Kasumi-1 (cell line): Measurements from ENCODE around the gene LRRC43.
"Not testable (repeated sequence)": the region's sequence is repeated elsewhere in the genome, so short reads cannot be mapped to it uniquely, and the experiment has no call there.

Experiments used
- DNase-seq, 2 experiments: peaks; one replicate each; lab custom pipeline; 2025; lab: John Stamatoyannopoulos, UW

LRRC43 gene

DNA sequence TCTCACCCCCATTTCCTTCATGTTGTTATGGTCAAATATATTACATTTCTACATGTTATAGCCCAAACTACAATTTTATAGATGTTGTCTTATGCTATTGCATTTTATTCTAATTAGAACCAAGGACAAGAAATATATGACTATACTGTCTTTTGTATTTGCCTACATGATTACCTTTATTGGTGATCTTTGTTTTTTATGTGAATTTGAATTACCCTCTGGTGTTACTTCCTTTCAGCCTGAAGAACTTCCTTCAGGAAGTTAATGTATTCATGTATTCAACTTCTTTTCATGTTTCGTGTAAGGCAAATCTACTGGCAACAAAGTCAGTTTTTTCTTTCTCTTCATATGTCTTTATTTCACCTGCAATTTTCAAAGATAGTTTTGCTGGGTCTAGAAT is 11.9 kb downstream of the LRRC43 start:
- no peak for DNase-seq

DNA sequence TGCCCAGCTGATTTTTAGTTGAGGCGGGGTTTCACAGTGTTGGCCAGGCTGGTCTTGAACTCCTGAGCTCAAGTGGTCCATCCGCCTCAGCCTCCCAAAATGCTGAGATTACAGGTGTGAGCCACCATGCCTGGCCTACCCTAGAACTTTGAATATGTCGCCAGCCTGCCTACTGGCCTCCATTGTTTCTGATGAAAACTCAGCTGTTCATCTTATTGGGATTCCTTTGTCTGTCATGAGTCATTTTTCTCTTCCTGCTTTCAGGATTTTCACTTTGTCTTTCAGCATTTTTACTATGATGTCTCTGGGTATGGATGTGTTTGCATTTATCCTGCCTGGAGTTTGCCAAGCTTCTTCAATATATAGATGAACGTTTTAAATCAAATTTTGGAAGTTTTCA is 12.5 kb downstream of the LRRC43 start:
- no peak for DNase-seq

DNA sequence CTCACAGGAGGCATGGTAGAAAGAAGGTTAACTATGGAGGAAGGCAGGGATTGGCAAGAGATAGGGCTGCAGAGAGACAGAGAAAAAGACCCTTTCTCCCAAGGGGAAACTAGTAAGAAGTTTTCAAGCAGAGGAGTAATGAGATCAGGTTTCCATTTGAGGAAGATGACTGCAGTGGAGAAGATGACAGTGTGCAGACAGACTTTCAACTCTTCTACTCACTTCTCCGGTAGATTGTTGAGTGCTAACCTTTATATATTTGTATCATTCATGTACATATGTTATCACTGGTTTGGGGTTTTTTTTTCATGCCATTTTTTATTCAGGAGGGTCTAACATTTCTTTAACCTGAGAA is 14.7 kb downstream of the LRRC43 start:
- peak in 1 of 2 experiments; percentile 5 for DNase-seq

GRCh38 chr12:122199484-122200355 is 16.8 kb downstream of the LRRC43 start:
- DNase-seq = no peak

- no peak for DNase-seq
Measured at GRCh38 chr12:122200541-122201175, 17.7 kb downstream of the LRRC43 start.

DNA sequence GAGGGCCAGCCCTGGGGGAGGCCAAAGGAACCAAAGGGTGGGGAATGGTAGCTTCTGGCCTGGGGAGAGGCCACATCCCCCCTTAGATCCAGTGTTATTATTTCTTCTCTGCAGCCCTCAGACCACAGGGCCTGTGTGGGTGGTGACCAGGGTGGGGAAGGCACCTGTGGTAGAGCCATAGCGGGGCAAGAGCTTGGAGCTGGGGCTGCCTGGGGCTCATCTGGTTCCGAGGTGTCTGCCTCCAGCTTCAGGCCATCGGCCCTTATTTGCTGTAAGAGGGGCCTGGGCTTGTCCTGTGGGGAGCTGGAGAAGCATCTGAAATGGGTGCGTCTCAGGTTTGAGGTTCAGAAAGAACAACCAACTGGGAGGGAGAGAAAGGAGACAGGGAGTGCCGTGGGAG is 18.5 kb downstream of the LRRC43 start:
- DNase-seq = no peak

GRCh38 chr12:122202017-122202416 is 19.1 kb downstream of the LRRC43 start:
- DNase-seq = no peak

DNA sequence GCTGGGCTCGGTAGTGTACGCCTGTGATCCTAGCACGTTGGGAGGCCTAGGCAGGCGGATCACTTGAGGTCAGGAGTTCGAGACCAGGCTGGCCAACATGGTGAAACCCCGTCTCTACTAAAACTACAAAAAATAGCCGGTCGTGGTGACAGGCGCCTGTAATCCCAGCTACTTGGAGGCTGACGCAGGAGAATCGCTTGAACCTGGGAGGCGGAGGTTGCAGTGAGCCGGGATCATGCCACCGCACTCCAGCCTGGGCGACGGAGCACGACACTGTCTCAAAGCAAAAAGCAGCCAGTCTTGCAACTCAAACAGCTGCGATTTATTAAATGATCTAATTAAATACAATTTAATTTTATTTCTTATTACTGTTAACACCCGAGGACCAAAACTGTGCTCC is 19.9 kb downstream of the LRRC43 start:
- not testable (repeated sequence) for DNase-seq

DNA sequence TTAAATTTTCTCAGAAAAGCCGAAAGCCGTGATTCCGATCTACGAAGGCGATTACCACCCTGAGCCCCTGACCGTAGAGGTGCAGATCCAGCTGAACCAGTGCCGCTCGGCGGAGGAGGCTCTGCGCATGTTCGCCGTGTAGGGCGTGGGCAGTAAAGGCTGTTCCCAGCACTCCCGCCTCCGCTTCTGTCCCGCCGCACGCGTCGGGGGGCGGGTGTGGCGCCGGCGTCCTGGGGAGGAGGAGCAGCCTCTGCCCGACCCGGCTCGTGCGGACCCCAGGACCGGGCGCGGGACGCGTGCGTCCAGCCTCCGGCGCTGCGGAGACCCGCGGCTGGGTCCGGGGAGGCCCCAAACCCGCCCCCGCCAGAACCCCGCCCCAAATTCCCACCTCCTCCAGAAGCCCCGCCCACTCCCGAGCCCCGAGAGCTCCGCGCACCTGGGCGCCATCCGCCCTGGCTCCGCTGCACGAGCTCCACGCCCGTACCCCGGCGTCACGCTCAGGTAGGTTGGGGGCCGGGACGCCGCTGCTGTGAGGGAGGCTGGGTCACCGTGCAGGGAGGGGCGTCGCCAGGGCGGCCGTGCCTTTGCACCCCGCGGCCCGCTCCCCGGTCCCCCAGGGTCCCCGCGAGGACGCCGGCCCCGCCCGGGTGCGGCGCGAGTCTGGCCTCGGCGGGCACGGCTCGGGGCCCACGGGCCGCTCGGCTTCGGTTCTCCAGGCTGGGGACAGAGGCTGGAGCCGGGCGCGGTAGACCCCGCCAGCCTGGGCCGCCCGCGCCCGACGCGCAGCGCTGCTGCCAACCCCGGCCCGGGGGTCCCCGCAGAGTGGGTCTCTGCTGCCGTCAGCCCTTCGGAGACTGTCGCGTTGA is 20.6 kb downstream of the LRRC43 start, which contains the start of gene B3GNT4:
Gene B3GNT4, plus strand, starts transcription at position 409 of the 866 bp plus-strand sequence. CDS start 910 bp downstream, outside the sequence.
- DNase-seq = peak; percentile 44 to 58

DNA sequence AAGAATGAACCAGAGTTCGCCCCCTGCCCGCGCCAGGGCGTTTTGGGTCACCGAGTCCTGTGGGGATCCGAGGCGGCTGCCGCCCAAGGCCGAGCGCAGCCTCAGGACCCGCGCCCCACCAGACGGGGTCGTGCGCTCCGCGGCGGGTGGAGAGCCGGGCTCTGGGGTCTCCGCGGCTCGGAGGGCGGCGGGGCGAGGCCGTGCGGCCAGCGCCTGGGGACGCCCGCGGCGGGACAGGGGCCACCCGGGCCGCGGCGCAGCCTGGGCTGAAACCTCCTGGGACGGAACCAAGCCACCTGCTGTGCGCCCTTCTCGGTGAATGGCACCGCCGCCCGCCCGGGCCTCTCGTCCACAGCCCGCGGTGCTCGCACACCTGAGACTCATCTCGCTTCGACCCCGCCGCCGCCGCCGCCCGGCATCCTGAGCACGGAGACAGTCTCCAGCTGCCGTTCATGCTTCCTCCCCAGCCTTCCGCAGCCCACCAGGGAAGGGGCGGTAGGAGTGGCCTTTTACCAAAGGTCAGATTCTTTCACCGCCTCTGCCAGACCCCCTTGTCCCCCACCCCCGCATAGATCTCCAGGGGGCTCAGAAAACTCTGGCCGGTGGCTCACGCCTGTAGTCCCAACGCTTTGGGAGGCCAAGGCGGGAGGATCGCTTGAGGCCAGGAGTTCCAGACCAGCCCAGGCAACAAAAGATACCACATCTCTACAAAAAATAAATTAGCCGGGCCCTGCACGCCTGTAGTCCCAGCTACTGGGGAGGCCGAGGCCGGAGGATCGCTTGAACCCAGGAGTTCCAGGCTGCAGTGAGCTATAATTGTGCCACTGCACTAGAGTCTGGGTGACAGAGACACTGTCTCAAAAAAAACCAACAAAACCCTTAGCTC is 21.5 kb downstream of the LRRC43 start:
- DNase-seq = no peak

GRCh38 chr12:122205053-122205925 is 22.4 kb downstream of the LRRC43 start:
- DNase-seq = no peak

DNA sequence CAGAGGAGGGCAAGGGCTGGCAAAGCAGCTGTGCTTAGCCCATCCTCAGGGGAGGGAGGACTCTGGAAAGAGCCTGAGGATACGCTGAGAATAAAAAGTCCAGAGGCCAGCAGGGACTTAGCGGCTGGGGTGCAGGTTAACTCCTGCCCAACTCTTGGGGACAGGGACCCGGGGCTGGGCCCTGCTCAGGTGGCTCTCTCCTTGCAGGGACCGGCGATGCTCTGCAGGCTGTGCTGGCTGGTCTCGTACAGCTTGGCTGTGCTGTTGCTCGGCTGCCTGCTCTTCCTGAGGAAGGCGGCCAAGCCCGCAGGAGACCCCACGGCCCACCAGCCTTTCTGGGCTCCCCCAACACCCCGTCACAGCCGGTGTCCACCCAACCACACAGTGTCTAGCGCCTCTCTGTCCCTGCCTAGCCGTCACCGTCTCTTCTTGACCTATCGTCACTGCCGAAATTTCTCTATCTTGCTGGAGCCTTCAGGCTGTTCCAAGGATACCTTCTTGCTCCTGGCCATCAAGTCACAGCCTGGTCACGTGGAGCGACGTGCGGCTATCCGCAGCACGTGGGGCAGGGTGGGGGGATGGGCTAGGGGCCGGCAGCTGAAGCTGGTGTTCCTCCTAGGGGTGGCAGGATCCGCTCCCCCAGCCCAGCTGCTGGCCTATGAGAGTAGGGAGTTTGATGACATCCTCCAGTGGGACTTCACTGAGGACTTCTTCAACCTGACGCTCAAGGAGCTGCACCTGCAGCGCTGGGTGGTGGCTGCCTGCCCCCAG is 23.4 kb downstream of the LRRC43 start:
- no peak for DNase-seq

- no peak for DNase-seq
Measured at GRCh38 chr12:122206976-122207375, 24.1 kb downstream of the LRRC43 start.

DNA sequence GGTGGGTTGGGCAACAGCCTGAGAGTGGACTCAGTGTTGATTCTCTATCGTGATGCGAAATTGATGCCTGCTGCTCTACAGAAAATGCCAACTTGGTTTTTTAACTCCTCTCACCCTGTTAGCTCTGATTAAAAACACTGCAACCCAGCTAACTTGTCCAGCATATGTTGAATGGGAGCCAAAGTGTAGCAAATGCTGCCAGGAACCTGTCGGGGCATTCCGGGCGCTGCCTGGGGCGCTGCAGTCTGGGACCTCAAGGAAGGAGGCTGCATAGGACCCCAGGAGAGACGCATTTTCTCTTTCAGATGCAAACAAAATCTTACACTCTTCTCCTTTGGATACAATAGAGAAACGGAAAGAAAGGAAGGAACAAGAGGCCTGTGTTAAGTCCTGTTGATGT is 24.5 kb downstream of the LRRC43 start:
- no peak for DNase-seq

DNA sequence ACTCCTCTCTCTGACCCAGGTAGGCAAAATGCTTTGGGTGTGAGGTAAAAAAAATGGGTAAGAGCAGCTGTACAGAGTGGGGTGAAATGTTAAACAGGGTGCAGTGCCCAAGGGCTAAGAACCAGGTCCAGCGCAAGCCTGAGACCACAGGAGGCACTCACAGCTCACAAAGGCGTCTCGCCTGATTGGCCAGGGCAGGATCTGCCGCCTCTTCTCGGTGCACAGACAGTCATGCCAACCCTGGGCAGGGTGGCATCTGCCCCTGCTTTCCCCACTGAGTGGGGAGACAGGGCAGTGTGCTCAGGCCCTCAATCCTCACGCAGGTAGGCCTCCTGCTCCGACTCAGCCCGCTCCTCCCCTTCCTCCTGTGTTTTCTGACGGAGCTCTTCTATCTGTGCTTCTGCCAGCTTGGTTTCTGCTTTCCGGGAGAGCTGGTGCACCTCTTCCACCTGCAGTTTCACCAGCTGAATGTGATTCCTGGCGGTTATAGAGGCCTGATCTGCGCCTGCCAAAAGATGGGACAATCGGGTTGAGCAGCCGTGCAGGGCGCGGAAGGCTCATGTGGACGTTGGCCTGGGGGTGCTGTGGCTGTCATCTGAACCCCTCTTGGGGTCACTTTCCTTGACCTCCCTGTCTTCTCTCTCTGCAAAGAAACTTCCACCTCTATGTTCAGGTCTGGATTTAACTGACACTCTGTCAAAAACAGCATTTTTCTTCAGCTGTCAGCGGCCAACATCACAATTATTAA is 25.3 kb downstream of the LRRC43 start:
- no peak for DNase-seq

DNA sequence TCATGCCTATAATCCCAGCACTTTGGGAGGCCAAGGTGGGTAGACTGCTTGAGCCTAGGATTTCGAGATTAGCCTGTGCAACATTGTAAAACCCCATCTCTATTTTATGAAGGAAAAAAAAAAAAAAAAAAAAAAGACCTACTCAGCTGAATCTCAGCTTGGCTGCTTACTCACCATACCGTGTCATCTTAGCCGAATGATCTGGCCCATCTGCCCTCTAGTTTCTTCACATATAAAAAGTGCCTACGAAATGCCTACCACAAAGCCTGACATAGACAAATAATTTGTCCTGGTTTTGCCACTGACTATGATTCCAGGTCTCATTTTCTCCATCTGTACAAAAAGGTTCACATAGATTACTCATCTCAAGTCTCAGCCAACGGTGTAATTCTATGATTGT is 32.8 kb downstream of the LRRC43 start:
- DNase-seq = no peak

GRCh38 chr12:122216445-122216844 is 33.5 kb downstream of the LRRC43 start:
- DNase-seq = no peak

DNA sequence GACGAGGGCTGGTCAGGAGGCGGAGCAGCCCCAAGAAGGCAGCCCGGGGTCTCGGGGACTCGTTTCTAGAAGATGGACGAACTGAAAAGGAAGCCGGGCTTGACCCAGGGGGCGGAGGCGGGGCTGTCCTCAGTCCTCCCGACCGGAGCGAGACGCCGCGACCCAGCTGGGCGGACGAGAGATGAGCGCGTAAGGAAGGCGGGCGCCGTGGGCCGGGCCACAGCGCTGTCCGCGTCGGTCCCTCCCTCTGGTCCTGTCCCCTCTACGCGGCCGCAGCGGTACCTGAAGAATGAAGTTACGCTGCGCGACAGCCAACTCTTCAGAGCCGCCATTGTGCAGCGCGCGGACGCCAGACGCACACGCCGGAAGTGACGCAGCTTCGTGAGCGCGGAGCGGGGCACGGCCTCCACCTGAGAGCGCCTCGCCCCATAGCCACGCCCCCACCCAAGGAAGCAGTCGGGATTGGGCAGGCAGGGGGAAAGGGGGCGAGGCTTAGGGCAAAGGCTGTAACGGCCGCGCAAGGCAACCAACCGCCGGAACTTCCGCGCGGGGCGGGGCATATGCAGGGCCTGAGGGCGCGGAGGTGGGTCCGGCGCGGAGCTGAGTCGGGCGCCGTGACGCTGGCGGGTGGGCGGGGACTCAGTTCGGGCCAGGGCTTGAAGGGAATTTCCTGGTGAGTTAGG is 42.9 kb downstream of the LRRC43 start, which contains the start of gene DIABLO:
Gene DIABLO, minus strand, starts transcription at position 370 of the 683 bp plus-strand sequence. Its CDS starts 38 bp downstream, at position 332.
- peak; percentile 97 to 98 for DNase-seq
